GM19328 (cell line): ENCODE measurements around the gene NRG2.

ENCODE experiments used
- ATAC-seq: cut with Tn5 transposase; IDR thresholded peaks from one replicate; pipeline ENCODE4 v1.9.1; 2021; ENCODE audit warnings: mild to moderate bottlenecking, moderate library complexity; ENCODE audit not compliant: unreplicated experiment

The NRG2 gene

GRCh38 chr5:139821806-139822552, 221.1 kb downstream of the NRG2 start:
- no peak for ATAC-seq

DNA sequence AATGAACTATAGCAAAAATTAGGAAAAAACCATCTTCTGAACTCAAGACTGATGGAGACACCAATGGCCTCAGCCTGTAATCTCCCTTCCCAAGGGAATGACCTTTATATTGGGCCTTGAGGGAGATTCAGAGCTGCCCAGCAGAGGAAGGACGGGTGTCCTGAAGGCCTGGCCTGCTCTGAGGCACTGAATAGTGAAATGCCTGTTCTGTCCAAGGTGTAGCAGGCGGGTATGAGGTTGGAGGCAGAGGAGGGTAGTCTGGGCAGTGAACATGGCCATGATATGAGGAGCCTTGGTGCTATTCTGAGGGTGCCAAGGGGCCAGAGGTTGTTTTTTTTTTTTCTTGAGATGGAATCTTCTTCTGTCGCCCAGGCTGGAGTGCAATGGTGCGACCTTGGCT, 222.5 kb downstream of the NRG2 start:
- no peak for ATAC-seq

DNA sequence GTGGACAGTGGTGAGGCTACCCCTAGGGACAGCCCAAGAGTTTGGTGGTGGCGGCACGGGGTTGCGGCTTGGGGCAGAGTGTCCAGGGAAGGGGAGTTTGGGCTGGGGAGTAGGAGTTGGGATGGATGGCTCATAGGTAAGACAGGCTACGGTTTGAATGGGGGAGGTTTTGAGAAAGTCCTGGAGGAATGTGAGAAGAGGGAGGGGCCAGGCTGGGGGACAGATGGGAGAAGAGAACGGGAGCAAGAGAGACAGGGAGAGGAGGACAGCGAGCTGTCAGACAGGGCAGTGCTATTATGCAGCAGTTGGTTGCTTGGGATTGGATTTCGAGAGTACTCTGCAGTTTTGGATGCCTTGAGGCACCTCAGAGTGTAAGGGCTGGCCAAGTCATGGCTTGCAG, 223.0 kb downstream of the NRG2 start:
- ATAC-seq = no peak

DNA sequence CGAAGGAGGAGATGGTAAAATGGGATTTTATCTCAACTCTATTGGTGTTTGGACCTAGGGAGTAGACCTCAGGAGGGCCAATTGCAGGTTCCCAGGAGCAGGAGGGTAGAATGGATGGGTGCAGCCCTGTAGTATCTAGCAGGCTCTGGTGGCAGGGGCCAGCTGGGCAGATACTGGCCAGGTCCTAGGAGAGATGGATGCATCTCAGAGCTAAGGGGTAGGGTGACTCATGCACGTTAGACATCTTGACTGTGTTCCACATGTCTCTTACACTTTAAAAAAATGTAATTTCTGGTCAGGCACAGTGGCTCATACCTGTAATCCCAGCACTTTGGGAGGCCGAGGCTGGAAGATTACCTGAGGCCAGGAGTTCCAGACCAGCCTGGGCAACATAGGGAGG, 225.1 kb downstream of the NRG2 start:
- no peak for ATAC-seq

GRCh38 chr5:139817362-139817761, 225.7 kb downstream of the NRG2 start:
- no peak for ATAC-seq

DNA sequence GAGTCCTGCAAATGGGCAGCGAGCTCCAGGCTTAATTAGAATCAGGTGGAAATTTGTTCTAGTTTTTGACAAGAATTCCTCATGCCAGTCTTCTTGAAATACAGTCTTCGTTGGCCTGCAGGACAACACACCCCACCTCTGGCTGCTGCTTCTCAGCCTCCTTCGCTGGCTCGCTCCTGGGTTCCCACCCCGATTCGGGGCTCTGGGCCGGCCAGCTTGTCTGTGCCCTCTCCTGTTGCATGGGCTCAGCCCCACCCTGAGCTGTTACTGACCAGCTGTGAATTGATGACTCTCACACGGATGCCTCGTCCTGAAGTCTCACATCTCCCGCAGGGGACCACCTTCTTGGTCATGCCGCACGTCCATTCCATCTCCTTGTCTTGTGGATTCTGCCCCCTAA, 226.5 kb downstream of the NRG2 start:
- no peak for ATAC-seq

GRCh38 chr5:139814704-139815280, 228.3 kb downstream of the NRG2 start:
- no peak for ATAC-seq

GRCh38 chr5:139814191-139814601, 228.9 kb downstream of the NRG2 start:
- no peak for ATAC-seq

- no peak for ATAC-seq
Observed at GRCh38 chr5:139812836-139813805, 230.0 kb downstream of the NRG2 start.

DNA sequence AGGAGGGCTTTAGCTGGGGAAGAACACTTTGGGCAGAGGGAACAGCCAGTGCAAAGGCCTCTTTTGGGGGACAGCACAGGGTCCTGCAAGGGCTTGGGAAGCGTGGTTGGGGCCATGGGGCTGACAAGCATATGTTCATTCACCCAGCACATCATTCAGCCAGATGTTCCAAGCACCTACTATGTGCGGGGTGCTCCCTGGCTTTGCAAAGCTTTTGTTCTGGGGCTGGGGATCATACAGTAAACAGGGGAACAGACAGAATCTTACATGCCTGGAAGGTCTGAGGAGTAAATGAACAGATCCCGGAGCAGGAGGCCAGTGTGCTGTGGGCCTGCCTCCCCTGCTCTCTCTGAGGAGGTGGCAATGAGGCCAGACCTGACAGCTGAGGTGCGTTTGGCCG, 230.8 kb downstream of the NRG2 start:
- no peak for ATAC-seq

DNA sequence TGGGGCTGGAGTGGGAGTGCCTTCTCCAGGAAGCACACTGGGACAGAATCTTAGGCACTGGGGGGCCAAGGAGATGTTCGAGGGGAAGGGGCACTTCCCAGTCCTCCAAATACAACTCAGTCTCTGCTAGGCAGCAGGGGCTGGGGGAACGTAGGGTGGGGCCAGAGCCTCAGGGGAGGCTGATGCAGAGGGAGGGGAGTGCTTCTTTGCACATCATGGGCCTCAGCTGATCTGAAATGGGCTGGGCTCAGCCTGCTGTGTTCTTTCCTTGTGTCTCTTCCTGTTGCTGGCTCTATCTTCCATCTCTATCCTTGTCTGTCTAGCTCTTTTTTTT, 231.9 kb downstream of the NRG2 start:
- no peak for ATAC-seq

- no peak for ATAC-seq
Observed at GRCh38 chr5:139810341-139811273, 232.5 kb downstream of the NRG2 start.

DNA sequence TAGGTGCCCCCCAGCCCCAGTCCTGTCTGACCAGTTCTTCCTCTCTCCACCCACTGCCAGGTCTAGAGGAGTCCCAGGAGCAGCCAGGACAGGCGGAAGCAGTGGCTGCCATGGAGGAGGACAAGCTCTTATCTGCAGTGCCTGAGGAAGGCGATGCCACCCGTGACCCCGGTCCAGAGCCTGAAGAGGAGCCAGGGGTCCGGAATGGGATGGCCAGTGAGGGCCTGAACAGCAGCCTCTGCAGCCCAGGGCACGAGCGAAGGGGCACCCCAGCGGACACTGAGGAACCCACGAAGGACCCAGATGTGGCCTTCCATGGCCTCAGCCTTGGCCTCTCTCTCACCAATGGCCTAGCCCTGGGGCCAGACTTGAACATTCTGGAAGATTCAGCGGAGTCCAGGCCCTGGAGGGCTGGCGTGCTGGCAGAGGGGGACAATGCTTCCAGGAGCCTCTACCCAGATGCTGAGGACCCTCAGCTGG, 233.7 kb downstream of the NRG2 start:
- ATAC-seq = no peak

GRCh38 chr5:139808481-139809330, 234.4 kb downstream of the NRG2 start:
- ATAC-seq = no peak

DNA sequence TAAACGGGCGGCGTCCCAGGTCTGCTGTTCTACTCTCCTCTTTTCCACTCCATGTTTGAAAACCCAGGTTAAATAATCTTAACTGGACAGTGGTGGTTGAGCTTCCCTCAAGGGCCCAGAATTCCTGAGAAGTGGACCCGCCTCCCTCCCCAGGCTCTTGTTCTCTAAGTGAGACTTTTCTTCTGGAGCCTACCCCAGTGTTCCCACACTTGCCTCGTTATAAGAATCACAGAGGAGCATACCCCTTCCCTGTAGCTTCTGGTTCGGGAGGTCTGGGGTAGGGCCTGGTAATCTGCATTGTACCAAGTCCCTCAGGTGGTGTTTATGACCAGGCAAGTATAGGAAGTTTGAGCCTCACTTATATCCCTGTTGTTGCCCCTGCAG, 235.5 kb downstream of the NRG2 start:
- no peak for ATAC-seq

DNA sequence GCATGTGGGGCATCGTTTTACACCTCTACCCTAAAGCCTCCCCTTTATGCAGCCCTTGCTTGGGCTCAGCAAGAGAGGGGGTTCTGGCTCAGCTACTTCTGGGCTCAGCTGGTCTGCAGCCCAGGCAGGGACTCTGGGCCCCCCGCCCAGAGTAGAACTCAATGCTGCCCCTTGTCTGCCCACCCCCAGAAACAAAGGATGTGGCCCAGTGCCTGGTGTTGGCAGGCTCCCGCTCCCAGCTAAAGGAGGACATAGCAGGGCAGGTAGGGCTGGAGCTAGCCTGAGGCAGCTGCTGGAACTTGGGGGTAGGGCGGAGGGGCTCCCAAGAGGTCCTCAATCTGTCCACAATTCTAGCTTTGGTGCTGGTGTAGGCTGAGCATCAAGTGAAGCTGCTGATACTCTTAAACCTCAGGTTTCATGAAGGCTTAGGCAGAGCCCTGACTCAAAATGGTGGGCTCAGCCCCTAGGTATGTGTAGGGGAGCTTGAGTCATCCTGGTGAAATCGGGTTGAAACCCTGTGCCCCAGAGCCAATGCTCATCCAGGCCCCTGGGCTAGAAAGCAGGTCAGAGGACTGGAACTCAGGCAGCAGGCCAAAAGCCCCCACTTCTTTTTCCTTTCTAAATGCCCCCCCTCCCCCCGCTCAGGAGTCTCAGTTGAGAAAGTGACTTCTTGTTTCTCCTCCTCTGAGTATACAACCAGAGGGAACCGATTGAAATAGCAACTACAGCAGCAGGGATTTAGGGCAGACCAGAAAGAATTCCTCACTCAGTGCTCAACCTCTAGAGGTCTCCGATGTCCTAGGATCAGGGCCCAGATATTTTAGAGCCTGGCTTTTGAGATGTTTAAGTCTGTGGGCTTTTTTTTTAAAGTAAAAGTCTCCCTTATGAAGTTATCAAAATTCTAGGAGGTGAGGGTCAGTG, 236.1 kb downstream of the NRG2 start:
- ATAC-seq = no peak

GRCh38 chr5:139806111-139806510, 237.0 kb downstream of the NRG2 start:
- no peak for ATAC-seq

GRCh38 chr5:139805545-139805944, 237.6 kb downstream of the NRG2 start:
- no peak for ATAC-seq
